ENCODE data around the gene PAIP2.

DNA sequence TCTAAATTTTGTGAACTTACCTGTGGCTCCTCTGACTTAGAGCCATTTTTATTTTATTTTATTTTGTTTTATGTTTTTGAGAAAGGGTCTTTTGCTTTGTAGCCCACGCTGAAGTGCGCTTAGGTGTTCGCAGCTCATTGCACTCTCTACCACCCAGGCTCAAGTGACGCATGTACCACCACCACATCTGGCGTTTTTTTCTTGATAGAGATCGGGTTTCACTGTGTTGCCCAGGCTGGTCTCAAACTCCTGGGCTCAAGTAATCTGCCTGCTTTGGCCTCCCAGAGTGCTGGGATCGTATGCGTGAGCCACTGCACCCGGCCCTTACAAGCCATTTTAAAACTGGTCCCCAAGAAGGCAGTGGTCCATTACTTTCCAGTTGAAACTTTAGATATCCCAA is 29.6 kb upstream of the PAIP2 start:
- TF ChIP-seq POLR2A (IDR thresholded peaks at IDR 0.05) (no peak), POLR2AphosphoS5 (IDR thresholded peaks at IDR 0.05; ENCODE audit: insufficient read depth in 1 of 2, low read depth in 1 of 2) (no peak)
- TF ChIP-seq, protein P1, sequence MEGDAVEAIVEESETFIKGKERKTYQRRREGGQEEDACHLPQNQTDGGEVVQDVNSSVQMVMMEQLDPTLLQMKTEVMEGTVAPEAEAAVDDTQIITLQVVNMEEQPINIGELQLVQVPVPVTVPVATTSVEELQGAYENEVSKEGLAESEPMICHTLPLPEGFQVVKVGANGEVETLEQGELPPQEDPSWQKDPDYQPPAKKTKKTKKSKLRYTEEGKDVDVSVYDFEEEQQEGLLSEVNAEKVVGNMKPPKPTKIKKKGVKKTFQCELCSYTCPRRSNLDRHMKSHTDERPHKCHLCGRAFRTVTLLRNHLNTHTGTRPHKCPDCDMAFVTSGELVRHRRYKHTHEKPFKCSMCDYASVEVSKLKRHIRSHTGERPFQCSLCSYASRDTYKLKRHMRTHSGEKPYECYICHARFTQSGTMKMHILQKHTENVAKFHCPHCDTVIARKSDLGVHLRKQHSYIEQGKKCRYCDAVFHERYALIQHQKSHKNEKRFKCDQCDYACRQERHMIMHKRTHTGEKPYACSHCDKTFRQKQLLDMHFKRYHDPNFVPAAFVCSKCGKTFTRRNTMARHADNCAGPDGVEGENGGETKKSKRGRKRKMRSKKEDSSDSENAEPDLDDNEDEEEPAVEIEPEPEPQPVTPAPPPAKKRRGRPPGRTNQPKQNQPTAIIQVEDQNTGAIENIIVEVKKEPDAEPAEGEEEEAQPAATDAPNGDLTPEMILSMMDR (IDR thresholded peaks at IDR 0.05) = no peak
